Activated naive CD8-positive, alpha-beta T cell treated with anti-CD3 and anti-CD28 coated beads, Interleukin-2, amount 10 ng/mL, durations not matched to agents 7 days and 5 days (primary cell): Measurements from ENCODE around the gene THBD. TPM values are rescaled to one million over a fixed set of nuclear protein-coding genes. Genes with fewer than 3 reads are reported as not detected.

Experiments used
- ATAC-seq: fragments of 150-1000 bp; cut with Tn5 transposase; one replicate; pipeline ENCODE4 v1.10.0; 2021; ENCODE audit warnings: low read depth, moderate library complexity
- POLR2A ChIA-PET: fragments of 350-600 bp; sonication (Branson Sonifier 250); formaldehyde crosslinking; loops from one replicate; lab custom pipeline; 2021; ENCODE audit warnings: antibody characterized with exemption; lab: Charles Lee
- DNase-seq: peaks from one replicate; pipeline ENCODE4 v3.0.0; 2021
- H3K27ac Mint-ChIP-seq: one replicate; pipeline ENCODE4 v1.8.0; 2022; ENCODE audit warnings: mild to moderate bottlenecking, mixed read lengths
- H3K27me3 Mint-ChIP-seq: one replicate; pipeline ENCODE4 v1.8.0; 2022; ENCODE audit warnings: mild to moderate bottlenecking, moderate library complexity, mixed read lengths
- H3K36me3 Mint-ChIP-seq: one replicate; pipeline ENCODE4 v1.8.0; 2021; ENCODE audit warnings: mild to moderate bottlenecking, mixed read lengths
- H3K4me1 Mint-ChIP-seq: one replicate; pipeline ENCODE4 v1.8.0; 2021; ENCODE audit warnings: mixed read lengths
- H3K4me3 Mint-ChIP-seq: one replicate; pipeline ENCODE4 v1.8.0; 2022; ENCODE audit warnings: mild to moderate bottlenecking, moderate library complexity, mixed read lengths
- H3K9me3 Mint-ChIP-seq: one replicate; pipeline ENCODE4 v1.8.0; 2021; ENCODE audit warnings: mixed read lengths
- total RNA-seq, 2 experiments: library from RNA; stranded (reverse); gene quantifications; one replicate each; pipeline ENCODE4 v1.2.3, GENCODE V29; 2021

THBD gene
- total RNA-seq, 2 experiments from 2014 or later: 0.22 to 0.34 TPM

- POLR2A ChIA-PET: no interaction called here
- H3K27ac Mint-ChIP-seq: no peak overlapping the region
- DNase-seq: no peak
- H3K4me1 Mint-ChIP-seq: no peaks in the 10 kb centered on the region
- H3K36me3 Mint-ChIP-seq: no peaks in the 10 kb centered on the region
- H3K9me3 Mint-ChIP-seq: no peaks in the 10 kb centered on the region
- no peak for ATAC-seq
- H3K4me3 Mint-ChIP-seq: no peak overlapping the region
- H3K27me3 Mint-ChIP-seq: peaks cover 2% of the 10 kb centered on the region
These were observed 46.3 kb downstream of the THBD start for GRCh38 chr20:23003077-23003635.

- ATAC-seq: no peak
- Mint-ChIP-seq H3K9me3 (no peaks in the 10 kb centered on the region), H3K27ac (no peak overlapping the region), H3K4me1 (no peaks in the 10 kb centered on the region), H3K4me3 (no peak overlapping the region), H3K36me3 (no peaks in the 10 kb centered on the region), H3K27me3 (peaks cover 2% of the 10 kb centered on the region)
- POLR2A ChIA-PET: no interaction called here
- DNase-seq: no peak
These were observed 47.2 kb downstream of the THBD start for GRCh38 chr20:23002276-23002675.

DNA sequence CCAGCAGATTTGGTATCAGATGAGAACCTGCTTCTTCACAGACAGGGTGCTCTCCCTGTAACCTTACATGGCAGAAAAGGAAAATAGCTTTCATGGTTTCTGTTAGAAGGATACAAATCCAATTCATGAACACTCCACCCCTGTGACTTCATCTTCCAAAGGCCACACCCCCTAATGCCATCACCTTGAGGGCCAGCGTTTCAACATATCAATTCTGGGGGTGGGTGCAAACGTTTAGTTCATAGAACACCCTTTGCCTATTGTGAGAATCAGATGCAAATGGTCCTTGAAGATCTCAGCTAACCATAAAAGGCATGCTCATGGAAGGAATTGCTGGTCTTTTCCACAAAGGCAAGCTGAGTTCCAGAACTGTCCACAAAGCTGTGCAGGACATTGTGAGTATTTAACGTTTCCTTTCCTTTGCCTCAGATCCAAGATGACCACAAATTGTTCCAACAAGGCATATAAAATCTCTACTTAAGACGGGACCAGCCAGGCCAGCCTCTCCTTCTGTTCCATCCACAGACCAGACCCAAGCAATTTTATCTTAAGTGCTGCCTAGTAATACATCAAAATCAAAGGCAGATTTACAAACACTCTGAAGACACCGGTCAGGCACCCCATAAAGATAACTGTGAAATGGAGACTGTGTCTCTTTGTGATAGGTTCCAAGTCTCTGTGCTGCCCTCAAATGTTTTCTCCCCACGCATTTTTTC lies 49.1 kb downstream of the THBD start:
- Mint-ChIP-seq H3K36me3 (no peaks in the 10 kb centered on the region), H3K4me1 (no peaks in the 10 kb centered on the region), H3K27me3 (peaks cover 2% of the 10 kb centered on the region), H3K4me3 (no peak overlapping the region), H3K27ac (no peak overlapping the region), H3K9me3 (no peaks in the 10 kb centered on the region)
- POLR2A ChIA-PET: no interaction called here
- ATAC-seq (no peak), DNase-seq (no peak)

DNA sequence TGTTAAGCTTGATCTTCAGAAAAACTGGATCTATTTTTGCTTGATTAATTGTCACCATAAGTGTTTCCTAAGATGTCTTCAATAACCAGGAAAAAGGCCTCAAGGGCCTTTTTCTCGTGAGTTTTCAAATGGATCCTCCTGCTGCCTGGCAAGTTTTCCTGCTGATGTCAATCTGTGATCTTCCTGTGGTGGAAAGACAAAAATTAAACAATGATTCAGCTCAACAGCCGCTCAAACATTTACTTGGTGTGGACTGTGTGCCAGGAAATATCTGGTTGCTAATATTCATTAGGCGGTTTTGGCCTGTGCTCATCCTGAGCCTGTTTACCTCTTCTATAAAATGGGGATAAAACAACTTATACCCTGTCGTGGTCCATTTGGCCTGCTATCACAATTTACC lies 49.7 kb downstream of the THBD start:
- Mint-ChIP-seq H3K4me1 (no peaks in the 10 kb centered on the region), H3K27me3 (no peaks in the 10 kb centered on the region), H3K4me3 (no peak overlapping the region), H3K27ac (no peak overlapping the region), H3K9me3 (no peaks in the 10 kb centered on the region), H3K36me3 (no peaks in the 10 kb centered on the region)
- no peak for ATAC-seq
- POLR2A ChIA-PET: no interaction called here
- DNase-seq: no peak

DNA sequence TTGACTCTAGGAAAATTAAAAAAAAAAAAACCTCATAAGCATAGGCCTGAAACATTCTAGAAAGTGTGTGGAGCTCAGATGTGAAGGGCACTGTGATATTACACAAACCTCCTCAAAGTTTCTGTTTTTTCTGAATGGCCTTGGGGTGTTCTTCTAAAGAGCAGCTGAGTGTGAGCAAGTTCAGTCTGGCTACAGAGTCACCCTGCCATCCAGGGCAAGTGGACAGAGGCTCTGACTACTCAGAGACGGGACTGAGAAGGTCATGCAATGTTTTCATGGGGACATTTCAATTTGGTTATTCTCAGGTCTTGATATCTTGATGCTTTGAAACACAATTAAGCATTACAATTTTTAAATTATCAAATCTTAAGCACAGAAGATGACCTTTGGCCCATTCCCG lies 51.0 kb downstream of the THBD start:
- POLR2A ChIA-PET: no interaction called here
- Mint-ChIP-seq H3K27me3 (no peaks in the 10 kb centered on the region), H3K4me3 (no peak overlapping the region), H3K9me3 (no peaks in the 10 kb centered on the region), H3K36me3 (no peaks in the 10 kb centered on the region), H3K27ac (no peak overlapping the region), H3K4me1 (no peaks in the 10 kb centered on the region)
- DNase-seq: no peak
- ATAC-seq: no peak

GRCh38 chr20:22995923-22996322 lies 53.5 kb downstream of the THBD start:
- Mint-ChIP-seq H3K27ac (no peak overlapping the region), H3K36me3 (no peaks in the 10 kb centered on the region), H3K4me3 (no peak overlapping the region), H3K4me1 (no peaks in the 10 kb centered on the region), H3K9me3 (no peaks in the 10 kb centered on the region), H3K27me3 (no peaks in the 10 kb centered on the region)
- ATAC-seq (no peak), DNase-seq (no peak)
- POLR2A ChIA-PET: no interaction called here

Other genes with a start within 250 kb of the THBD start
- not detected for gene SSTR4, start 14.4 kb downstream of the THBD start, total RNA-seq
- gene CD93, start 36.7 kb upstream of the THBD start, total RNA-seq: under 1 TPM; 0.47 to 0.48 TPM